ENCODE results near the gene SNX12. TPM values are rescaled to one million over a fixed set of nuclear protein-coding genes. Genes with fewer than 3 reads are reported as not detected.

SNX12 gene
- total and polyA plus RNA-seq, 9 donors: 28.5 to 74.8 (median 59.2) TPM

DNA sequence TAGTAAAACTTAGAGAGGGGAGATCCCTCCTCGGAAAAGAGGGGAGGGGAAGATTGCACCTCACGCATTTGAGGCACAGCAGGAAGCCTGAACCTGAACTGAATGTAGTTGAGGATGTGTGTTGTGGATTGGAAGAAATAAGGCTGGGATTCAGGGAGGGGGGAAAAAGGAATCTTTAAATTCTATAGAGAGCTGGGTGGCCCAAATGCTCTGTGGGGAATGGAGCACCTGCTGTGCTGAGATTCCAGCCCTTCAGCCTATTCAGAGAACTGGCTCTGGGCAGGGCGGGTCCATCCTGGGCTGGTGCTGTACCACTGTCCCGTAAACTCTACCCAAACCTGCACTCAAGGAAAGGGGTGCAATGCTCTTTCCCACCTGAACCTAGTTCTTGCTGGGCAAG, 31.6 kb upstream of the SNX12 start:
- peaks cover 4% of the 10 kb centered on the region for H3K4me1 ChIP-seq (ENCODE audit: insufficient read depth)
- H3K27me3 ChIP-seq: no peaks in the 10 kb centered on the region
- H3K36me3 ChIP-seq: no peaks in the 10 kb centered on the region
- no peaks in the 10 kb centered on the region for H3K9me3 ChIP-seq
- H3K4me3 ChIP-seq: no peak overlapping the region
- intact Hi-C loops (cut with DNase I): no loop called here
- 63 to 72% (median 70%) methylated on average over 4 of the region's 4 CpGs for WGBS, 3 donors
- DNase-seq: no peak
- no peak for TF ChIP-seq EP300 (IDR thresholded peaks at IDR 0.05)
- TF ChIP-seq POLR2A (IDR thresholded peaks at IDR 0.05): no peak
- TF ChIP-seq, protein P1, sequence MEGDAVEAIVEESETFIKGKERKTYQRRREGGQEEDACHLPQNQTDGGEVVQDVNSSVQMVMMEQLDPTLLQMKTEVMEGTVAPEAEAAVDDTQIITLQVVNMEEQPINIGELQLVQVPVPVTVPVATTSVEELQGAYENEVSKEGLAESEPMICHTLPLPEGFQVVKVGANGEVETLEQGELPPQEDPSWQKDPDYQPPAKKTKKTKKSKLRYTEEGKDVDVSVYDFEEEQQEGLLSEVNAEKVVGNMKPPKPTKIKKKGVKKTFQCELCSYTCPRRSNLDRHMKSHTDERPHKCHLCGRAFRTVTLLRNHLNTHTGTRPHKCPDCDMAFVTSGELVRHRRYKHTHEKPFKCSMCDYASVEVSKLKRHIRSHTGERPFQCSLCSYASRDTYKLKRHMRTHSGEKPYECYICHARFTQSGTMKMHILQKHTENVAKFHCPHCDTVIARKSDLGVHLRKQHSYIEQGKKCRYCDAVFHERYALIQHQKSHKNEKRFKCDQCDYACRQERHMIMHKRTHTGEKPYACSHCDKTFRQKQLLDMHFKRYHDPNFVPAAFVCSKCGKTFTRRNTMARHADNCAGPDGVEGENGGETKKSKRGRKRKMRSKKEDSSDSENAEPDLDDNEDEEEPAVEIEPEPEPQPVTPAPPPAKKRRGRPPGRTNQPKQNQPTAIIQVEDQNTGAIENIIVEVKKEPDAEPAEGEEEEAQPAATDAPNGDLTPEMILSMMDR (IDR thresholded peaks at IDR 0.05): no peak
- no peak overlapping the region for H3K27ac ChIP-seq

DNA sequence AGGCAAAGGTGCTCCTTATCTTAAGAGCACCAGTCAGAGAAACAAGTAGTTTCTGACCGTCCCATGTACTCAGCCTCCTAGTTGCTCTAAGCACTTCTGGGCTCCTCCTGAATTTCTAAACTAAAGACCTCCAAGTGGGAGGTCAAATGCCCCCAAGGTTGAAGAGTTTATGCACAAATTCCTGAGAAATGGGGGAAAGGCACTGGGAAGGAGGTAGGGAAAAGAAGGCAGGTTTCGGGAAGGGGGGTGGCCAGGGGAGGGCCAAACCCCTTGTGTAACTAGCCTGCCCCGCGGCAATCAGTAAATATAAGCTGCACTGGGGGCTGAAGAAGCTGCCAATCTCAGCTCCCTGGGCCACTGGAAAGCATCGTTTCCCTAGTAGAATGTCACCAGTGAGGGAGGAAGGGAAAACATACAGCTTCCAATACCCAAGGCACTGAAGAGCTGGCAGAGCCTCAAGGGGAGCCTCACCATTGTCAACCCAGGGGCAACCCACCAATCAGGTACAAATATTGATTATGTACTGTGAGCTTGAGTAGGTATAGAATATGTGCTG, 30.9 kb upstream of the SNX12 start:
- Histone ChIP-seq H3K27ac (no peak overlapping the region), H3K4me1 (ENCODE audit: insufficient read depth) (peaks cover 4% of the 10 kb centered on the region), H3K27me3 (no peaks in the 10 kb centered on the region), H3K4me3 (no peak overlapping the region), H3K9me3 (no peaks in the 10 kb centered on the region), H3K36me3 (no peaks in the 10 kb centered on the region)
- 37 to 60% (median 53%) methylated on average over 5 of the region's 5 CpGs for WGBS, 3 donors
- DNase-seq: no peak
- TF ChIP-seq, protein P1 (IDR thresholded peaks at IDR 0.05): no peak
- TF ChIP-seq POLR2A (IDR thresholded peaks at IDR 0.05) (no peak), EP300 (IDR thresholded peaks at IDR 0.05) (no peak)
- intact Hi-C loops (cut with DNase I): no loop called here

GRCh38 chrX:71098302-71098701, 30.2 kb upstream of the SNX12 start:
- no peaks in the 10 kb centered on the region for H3K36me3 ChIP-seq
- H3K9me3 ChIP-seq: no peaks in the 10 kb centered on the region
- H3K4me3 ChIP-seq: no peak overlapping the region
- no peak overlapping the region for H3K27ac ChIP-seq
- DNase-seq: peak; percentile 47 to 73 (median 58)
- H3K4me1 ChIP-seq (ENCODE audit: insufficient read depth): peaks cover 4% of the 10 kb centered on the region
- intact Hi-C loops (cut with DNase I): no loop called here
- WGBS, 3 donors: 16 to 21% (median 18%) methylated on average over 2 of the region's 2 CpGs
- no peaks in the 10 kb centered on the region for H3K27me3 ChIP-seq
- no peak for TF ChIP-seq POLR2A (IDR thresholded peaks at IDR 0.05)
- TF ChIP-seq, protein P1 (IDR thresholded peaks at IDR 0.05): peak in 2 of 3 donors; percentile 30 to 39

DNA sequence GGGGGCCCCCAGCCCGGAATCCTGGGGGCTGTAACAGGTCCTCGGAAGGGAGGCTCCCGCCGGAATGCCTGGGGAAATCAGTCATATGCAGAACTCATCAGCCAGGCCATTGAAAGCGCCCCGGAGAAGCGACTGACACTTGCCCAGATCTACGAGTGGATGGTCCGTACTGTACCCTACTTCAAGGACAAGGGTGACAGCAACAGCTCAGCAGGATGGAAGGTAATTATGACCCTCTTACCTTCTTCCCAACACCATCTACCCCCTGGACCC, 28.6 kb upstream of the SNX12 start:
- no peaks in the 10 kb centered on the region for H3K36me3 ChIP-seq
- peak overlapping the region; percentile 56 for H3K4me3 ChIP-seq
- peak overlapping the region; percentile 46 to 84 for H3K27ac ChIP-seq
- TF ChIP-seq, protein P1 (IDR thresholded peaks at IDR 0.05): no peak
- TF ChIP-seq POLR2A (IDR thresholded peaks at IDR 0.05) (no peak), EP300 (IDR thresholded peaks at IDR 0.05) (no peak)
- no peaks in the 10 kb centered on the region for H3K27me3 ChIP-seq
- intact Hi-C loops (cut with DNase I): no loop called here
- WGBS, 3 donors: 27 to 39% (median 33%) methylated on average over 9 of the region's 9 CpGs
- no peaks in the 10 kb centered on the region for H3K9me3 ChIP-seq
- peaks cover 4% of the 10 kb centered on the region for H3K4me1 ChIP-seq (ENCODE audit: insufficient read depth)
- DNase-seq: no peak

Measured in ovary (tissue), 9 donors.